SH-SY5Y (cell line): ENCODE data around the gene CC2D1A.
A peak's percentile ranks its signal among the peaks of the same experiment; 100 is the strongest.

Experiments used
- GATA2 ChIP-seq: IDR thresholded peaks from 2 replicates; pipeline ENCODE4 v1.6.1; 2011; ENCODE audit warnings: mild to moderate bottlenecking, low read depth, low read length
- GATA3 ChIP-seq: IDR thresholded peaks from 2 replicates; pipeline ENCODE4 v1.6.1; 2011; ENCODE audit warnings: low read depth, mild to moderate bottlenecking, low read length, moderate library complexity

Gene CC2D1A

GRCh38 chr19:13980340-13980739 is 74.3 kb downstream of the CC2D1A start:
- TF ChIP-seq GATA3 (no peak; the same call in 1 of the 2 replicates), GATA2 (peak; percentile 94)
